Putamen (tissue), 1 donor: Measurements from ENCODE around the gene CCDC124.

ENCODE experiments used
- DNase-seq: peaks from one replicate; pipeline ENCODE4 v3.0.0-alpha.2; 2016; ENCODE audit warnings: low spot score

The CCDC124 gene

GRCh38 chr19:17933414-17934129, 757 bp downstream of the CCDC124 start:
- DNase-seq, result no peak

GRCh38 chr19:17936379-17936778, 3.6 kb downstream of the CCDC124 start:
- DNase-seq, result no peak

GRCh38 chr19:17937371-17937900, 4.6 kb downstream of the CCDC124 start:
- no peak for DNase-seq

- peak; percentile 57 for DNase-seq
Measured at GRCh38 chr19:17938092-17938845, 5.5 kb downstream of the CCDC124 start.

GRCh38 chr19:17942181-17942580, 9.4 kb downstream of the CCDC124 start:
- DNase-seq, result no peak

GRCh38 chr19:17942582-17943273, 9.9 kb downstream of the CCDC124 start:
- DNase-seq, result no peak

GRCh38 chr19:17943274-17944221, 10.7 kb downstream of the CCDC124 start:
- DNase-seq, result no peak

GRCh38 chr19:17944301-17944700, 11.5 kb downstream of the CCDC124 start:
- DNase-seq, result peak; percentile 53

- DNase-seq, result no peak
Measured at GRCh38 chr19:17946965-17947784, 14.4 kb downstream of the CCDC124 start.

GRCh38 chr19:17947815-17948513, 15.1 kb downstream of the CCDC124 start:
- peak; percentile 93 for DNase-seq

- DNase-seq, result no peak
Measured at GRCh38 chr19:17948514-17948900, 15.7 kb downstream of the CCDC124 start.

- DNase-seq, result no peak
Measured at GRCh38 chr19:17948931-17949930, 16.4 kb downstream of the CCDC124 start.

- no peak for DNase-seq
Measured at GRCh38 chr19:17949956-17950309, 17.1 kb downstream of the CCDC124 start.

- no peak for DNase-seq
Measured at GRCh38 chr19:17950310-17951156, 17.7 kb downstream of the CCDC124 start.

GRCh38 chr19:17951157-17951989, 18.6 kb downstream of the CCDC124 start:
- no peak for DNase-seq

- DNase-seq, result no peak
Measured at GRCh38 chr19:17951990-17952976, 19.5 kb downstream of the CCDC124 start.
